ENCODE measurements around the gene NUTM2F.
"Not testable (repeated sequence)": the region's sequence is repeated elsewhere in the genome, so short reads cannot be mapped to it uniquely, and the experiment has no call there.

NUTM2F gene

GRCh38 chr9:94336445-94336844, 8.0 kb upstream of the NUTM2F start:
- in situ Hi-C loops (cut with MboI; ENCODE audit: low sequenced_read_pairs) = not testable (repeated sequence)

GRCh38 chr9:94325583-94325982, 2.9 kb downstream of the NUTM2F start:
- H3K4me3 ChIP-seq; H3K27me3 ChIP-seq (ENCODE audit: low read depth); in situ Hi-C loops (cut with MboI; ENCODE audit: low sequenced_read_pairs); H3K4me1 ChIP-seq; DNase-seq (ENCODE audit: low spot score in 2 of 2); H3K9me3 ChIP-seq; H3K36me3 ChIP-seq (replicated peaks): not testable (repeated sequence)

More at GRCh38 chr9:94336445-94336844, 8.0 kb upstream of the NUTM2F start:
- not testable (repeated sequence) for H3K4me3 ChIP-seq; H3K27me3 ChIP-seq (ENCODE audit: low read depth); H3K36me3 ChIP-seq (replicated peaks); H3K9me3 ChIP-seq; H3K4me1 ChIP-seq; DNase-seq (ENCODE audit: low spot score in 2 of 2)

GRCh38 chr9:94323153-94323798, 5.2 kb downstream of the NUTM2F start:
- in situ Hi-C loops (cut with MboI; ENCODE audit: low sequenced_read_pairs); H3K9me3 ChIP-seq; H3K4me1 ChIP-seq; H3K4me3 ChIP-seq; H3K36me3 ChIP-seq (replicated peaks); H3K27me3 ChIP-seq (ENCODE audit: low read depth); DNase-seq (ENCODE audit: low spot score in 2 of 2): not testable (repeated sequence)

GRCh38 chr9:94322342-94322940, 6.0 kb downstream of the NUTM2F start:
- H3K4me1 ChIP-seq; H3K9me3 ChIP-seq; in situ Hi-C loops (cut with MboI; ENCODE audit: low sequenced_read_pairs); H3K36me3 ChIP-seq (replicated peaks); H3K27me3 ChIP-seq (ENCODE audit: low read depth); DNase-seq (ENCODE audit: low spot score in 2 of 2); H3K4me3 ChIP-seq: not testable (repeated sequence)

GRCh38 chr9:94317949-94318657, 10.3 kb downstream of the NUTM2F start:
- in situ Hi-C loops (cut with MboI; ENCODE audit: low sequenced_read_pairs); H3K36me3 ChIP-seq (replicated peaks); DNase-seq (ENCODE audit: low spot score in 2 of 2); H3K4me1 ChIP-seq; H3K4me3 ChIP-seq; H3K9me3 ChIP-seq; H3K27me3 ChIP-seq (ENCODE audit: low read depth): not testable (repeated sequence)

GRCh38 chr9:94316236-94316635, 12.2 kb downstream of the NUTM2F start:
- H3K36me3 ChIP-seq (replicated peaks); in situ Hi-C loops (cut with MboI; ENCODE audit: low sequenced_read_pairs); DNase-seq (ENCODE audit: low spot score in 2 of 2): not testable (repeated sequence)

GRCh38 chr9:94315034-94315984, 13.1 kb downstream of the NUTM2F start:
- H3K27me3 ChIP-seq (ENCODE audit: low read depth); DNase-seq (ENCODE audit: low spot score in 2 of 2); H3K9me3 ChIP-seq; in situ Hi-C loops (cut with MboI; ENCODE audit: low sequenced_read_pairs); H3K36me3 ChIP-seq (replicated peaks); H3K4me1 ChIP-seq; H3K4me3 ChIP-seq: not testable (repeated sequence)

More at GRCh38 chr9:94316236-94316635, 12.2 kb downstream of the NUTM2F start:
- not testable (repeated sequence) for H3K9me3 ChIP-seq; H3K27me3 ChIP-seq (ENCODE audit: low read depth); H3K4me3 ChIP-seq; H3K4me1 ChIP-seq

GRCh38 chr9:94303321-94303720, 25.1 kb downstream of the NUTM2F start:
- Histone ChIP-seq H3K9me3 (no peaks in the 10 kb centered on the region), H3K4me3 (no peak overlapping the region), H3K36me3 (replicated peaks) (no peaks in the 10 kb centered on the region), H3K4me1 (no peaks in the 10 kb centered on the region; the same call in 1 of the 2 replicates), H3K27me3 (ENCODE audit: low read depth) (no peaks in the 10 kb centered on the region)
- in situ Hi-C loops (cut with MboI; ENCODE audit: low sequenced_read_pairs) = no loop called here
- no peak for DNase-seq (ENCODE audit: low spot score in 2 of 2)

GRCh38 chr9:94302426-94302825, 26.0 kb downstream of the NUTM2F start:
- DNase-seq (ENCODE audit: low spot score in 2 of 2) = peak in 1 of 2 experiments; percentile 3
- Histone ChIP-seq H3K27me3 (ENCODE audit: low read depth) (no peaks in the 10 kb centered on the region), H3K36me3 (replicated peaks) (no peaks in the 10 kb centered on the region), H3K9me3 (no peaks in the 10 kb centered on the region), H3K4me1 (no peaks in the 10 kb centered on the region; the same call in 1 of the 2 replicates), H3K4me3 (no peak overlapping the region)
- in situ Hi-C loops (cut with MboI; ENCODE audit: low sequenced_read_pairs) = no loop called here

- H3K4me1 ChIP-seq = no peaks in the 10 kb centered on the region; the same call in 1 of the 2 replicates
- H3K9me3 ChIP-seq = no peaks in the 10 kb centered on the region
- H3K36me3 ChIP-seq (replicated peaks) = no peaks in the 10 kb centered on the region
- H3K4me3 ChIP-seq = no peak overlapping the region
- H3K27me3 ChIP-seq (ENCODE audit: low read depth) = no peaks in the 10 kb centered on the region
- DNase-seq (ENCODE audit: low spot score in 2 of 2) = no peak
- in situ Hi-C loops (cut with MboI; ENCODE audit: low sequenced_read_pairs) = no loop called here
These were observed 26.9 kb downstream of the NUTM2F start for GRCh38 chr9:94301583-94301982.

GRCh38 chr9:94300470-94301301, 27.8 kb downstream of the NUTM2F start:
- 0 out of 2 replicates have a peak, but pooled peaks cover 3% of the 10 kb centered on the region for H3K36me3 ChIP-seq (replicated peaks)
- no peak for DNase-seq (ENCODE audit: low spot score in 2 of 2)
- in situ Hi-C loops (cut with MboI; ENCODE audit: low sequenced_read_pairs) = no loop called here

GRCh38 chr9:94298949-94299599, 29.4 kb downstream of the NUTM2F start:
- Histone ChIP-seq H3K36me3 (replicated peaks) (0 out of 2 replicates have a peak, but pooled peaks cover 3% of the 10 kb centered on the region), H3K4me1 (no peaks in the 10 kb centered on the region; the same call in 1 of the 2 replicates), H3K4me3 (no peak overlapping the region), H3K27me3 (ENCODE audit: low read depth) (no peaks in the 10 kb centered on the region), H3K9me3 (no peaks in the 10 kb centered on the region)
- in situ Hi-C loops (cut with MboI; ENCODE audit: low sequenced_read_pairs) = no loop called here
- no peak for DNase-seq (ENCODE audit: low spot score in 2 of 2)

More at GRCh38 chr9:94300470-94301301, 27.8 kb downstream of the NUTM2F start:
- no peak overlapping the region for H3K4me3 ChIP-seq
- H3K27me3 ChIP-seq (ENCODE audit: low read depth) = no peaks in the 10 kb centered on the region
- H3K9me3 ChIP-seq = no peaks in the 10 kb centered on the region
- no peaks in the 10 kb centered on the region; the same call in 1 of the 2 replicates for H3K4me1 ChIP-seq

All from HAP-1 (cell line).